H1 (cell line): ENCODE measurements around the gene CTSK. TPM values are rescaled to one million over a fixed set of nuclear protein-coding genes. Genes with fewer than 3 reads are reported as not detected.

Experiments
- CTCF ChIA-PET: fragments of 300-600 bp; sonication (Branson Sonifier 250); formaldehyde crosslinking; loops from one replicate; lab custom pipeline; 2021; ENCODE audit not compliant: partially characterized antibody; lab: Charles Lee
- POLR2A ChIA-PET: fragments of 300-600 bp; sonication (Branson Sonifier 250); formaldehyde crosslinking; loops from one replicate; lab custom pipeline; 2021; ENCODE audit warnings: inconsistent platforms; ENCODE audit not compliant: partially characterized antibody; lab: Charles Lee
- DNase-seq, 2 experiments: peaks; one replicate each; pipeline versions ENCODE4 v3.0.0 to v3.0.0-alpha.2; 2010 to 2022; ENCODE audit warnings: low spot score in 2 of 2, low read depth in 1 of 2, mixed read lengths in 1 of 2
- FAIRE-seq: peaks from 2 replicates; lab custom pipeline; 2011; peaks lifted over from hg19 to GRCh38; lab: Jason Lieb, UNC
- H2AFZ ChIP-seq: 2 replicates; pipeline ENCODE4 v1.8.1; 2012; ENCODE audit warnings: low read length, inconsistent platforms
- H2AK5ac ChIP-seq: 2 replicates; pipeline ENCODE4 v1.6.1; 2013; ENCODE audit warnings: low read depth, low read length
- H2BK120ac ChIP-seq: replicated peaks from 2 replicates; pipeline ENCODE3; 2013; ENCODE audit warnings: low read depth, low read length, inconsistent platforms
- H2BK12ac ChIP-seq: 2 replicates; pipeline ENCODE4 v1.6.1; 2013; ENCODE audit warnings: low read depth, low read length
- H2BK15ac ChIP-seq: 2 replicates; pipeline ENCODE4 v1.6.1; 2013; ENCODE audit warnings: low read length
- H2BK20ac ChIP-seq: 2 replicates; pipeline ENCODE4 v1.6.1; 2013; ENCODE audit warnings: low read length
- H2BK5ac ChIP-seq: 2 replicates; pipeline ENCODE4 v1.6.1; 2013; ENCODE audit warnings: low read depth, low read length
- H3K14ac ChIP-seq: 2 replicates; pipeline ENCODE4 v1.6.1; 2013; ENCODE audit warnings: inconsistent platforms; ENCODE audit not compliant: insufficient read length
- H3K18ac ChIP-seq: 2 replicates; pipeline ENCODE4 v1.6.1; 2013; ENCODE audit warnings: low read length; ENCODE audit errors: extremely low read depth
- H3K23ac ChIP-seq: 2 replicates; pipeline ENCODE4 v1.6.1; 2013; ENCODE audit warnings: inconsistent platforms; ENCODE audit not compliant: insufficient read length
- H3K23me2 ChIP-seq: 2 replicates; pipeline ENCODE4 v1.6.1; 2013; ENCODE audit warnings: low read depth, low read length
- H3K27ac ChIP-seq: 2 replicates; pipeline ENCODE4 v1.6.1; 2011; ENCODE audit warnings: low read depth, low read length, inconsistent platforms
- H3K27me3 ChIP-seq, 4 experiments: replicated peaks in 1 of 4; 1 replicate in 1 of 4; 2 replicates in 3 of 4; pipeline versions ENCODE4 v1.6.1 to v1.8.1; 2011 to 2013; ENCODE audit warnings: low read length in 3 of 4, mild to moderate bottlenecking in 3 of 4, inconsistent platforms in 2 of 4, mixed read lengths in 2 of 4, moderate library complexity in 1 of 4; ENCODE audit not compliant: control insufficient read depth in 3 of 4, insufficient read depth in 3 of 4; ENCODE audit errors: extremely low read depth in 1 of 4
- H3K36me3 ChIP-seq, 4 experiments: 2 replicates each; pipeline versions ENCODE4 v1.6.1 to v1.8.1; 2011 to 2013; ENCODE audit warnings: mild to moderate bottlenecking in 4 of 4, low read length in 3 of 4, moderate library complexity in 2 of 4, control low read depth in 1 of 4, inconsistent platforms in 1 of 4; ENCODE audit not compliant: insufficient read depth in 4 of 4, control insufficient read depth in 2 of 4
- H3K4ac ChIP-seq: replicated peaks from 2 replicates; pipeline ENCODE3; 2013; ENCODE audit warnings: low read length, low read depth, mixed read lengths, inconsistent platforms; ENCODE audit not compliant: insufficient read length
- H3K4me1 ChIP-seq, 4 experiments: replicated peaks in 1 of 4; 1 replicate in 1 of 4; 2 replicates in 3 of 4; pipeline versions ENCODE4 v1.6.1 to v1.8.1; 2011 to 2013; ENCODE audit warnings: low read length in 3 of 4, inconsistent platforms in 2 of 4, mixed read lengths in 1 of 4; ENCODE audit not compliant: insufficient read depth in 4 of 4, control insufficient read depth in 3 of 4
- H3K4me2 ChIP-seq, 2 experiments: 2 replicates each; pipeline versions ENCODE4 v1.6.1 to v1.8.1; 2011 to 2013; ENCODE audit warnings: low read depth in 2 of 2, low read length in 2 of 2, control low read depth in 1 of 2, inconsistent platforms in 1 of 2, mild to moderate bottlenecking in 1 of 2; ENCODE audit not compliant: insufficient read depth in 1 of 2
- H3K4me3 ChIP-seq, 4 experiments: fragments of 200-600, 300-600 bp in 1 of 4; sonication (generic), shearing (Covaris generic), sonication (Bioruptor Twin) in 1 of 4; 2 replicates each; pipeline versions ENCODE4 v1.5.1 to v1.8.1; 2011 to 2016; ENCODE audit warnings: low read length in 4 of 4, low read depth in 3 of 4, control low read depth in 2 of 4, inconsistent platforms in 2 of 4, mild to moderate bottlenecking in 2 of 4, mixed read lengths in 1 of 4, moderate library complexity in 1 of 4; ENCODE audit not compliant: insufficient read depth in 2 of 4; ENCODE audit errors: extremely low read depth in 1 of 4
- H3K56ac ChIP-seq: replicated peaks from 2 replicates; pipeline ENCODE3; 2013; ENCODE audit warnings: low read depth, mild to moderate bottlenecking, mixed read lengths, low read length, inconsistent platforms; ENCODE audit not compliant: insufficient read length
- H3K79me1 ChIP-seq: 2 replicates; pipeline ENCODE4 v1.6.1; 2013; ENCODE audit warnings: low read depth, low read length, control low read depth
- H3K79me2 ChIP-seq, 2 experiments: 2 replicates each; pipeline versions ENCODE4 v1.6.1 to v1.8.1; 2012 to 2013; ENCODE audit warnings: low read length in 2 of 2, mild to moderate bottlenecking in 2 of 2, inconsistent platforms in 1 of 2; ENCODE audit not compliant: insufficient read depth in 2 of 2, control insufficient read depth in 1 of 2
- H3K9ac ChIP-seq, 4 experiments: replicated peaks in 1 of 4; 1 replicate in 1 of 4; 2 replicates in 3 of 4; pipeline versions ENCODE4 v1.6.1 to v1.8.1; 2011 to 2013; ENCODE audit warnings: low read depth in 3 of 4, low read length in 3 of 4, control low read depth in 2 of 4, mild to moderate bottlenecking in 2 of 4, moderate library complexity in 2 of 4, inconsistent platforms in 1 of 4; ENCODE audit errors: extremely low read depth in 1 of 4
- H3K9me3 ChIP-seq, 2 experiments: 2 replicates each; pipeline versions ENCODE4 v1.6.1 to v1.8.1; 2012 to 2013; ENCODE audit warnings: mild to moderate bottlenecking in 2 of 2, moderate library complexity in 2 of 2, control low read depth in 1 of 2, inconsistent platforms in 1 of 2, low read depth in 1 of 2, low read length in 1 of 2, mixed read lengths in 1 of 2; ENCODE audit not compliant: insufficient read depth in 2 of 2
- H4K20me1 ChIP-seq, 2 experiments: replicated peaks in 1 of 2; 2 replicates each; pipeline versions ENCODE3 to v1.8.1; 2011 to 2013; ENCODE audit warnings: inconsistent platforms in 2 of 2, low read length in 2 of 2, mild to moderate bottlenecking in 1 of 2; ENCODE audit not compliant: insufficient read depth in 2 of 2, control insufficient read depth in 1 of 2
- H4K5ac ChIP-seq: 2 replicates; pipeline ENCODE4 v1.6.1; 2013; ENCODE audit warnings: low read length, low read depth, mixed read lengths, inconsistent platforms; ENCODE audit not compliant: insufficient read length
- H4K8ac ChIP-seq: 2 replicates; pipeline ENCODE4 v1.8.0; 2013; ENCODE audit warnings: mild to moderate bottlenecking, moderate library complexity, low read length, inconsistent platforms; ENCODE audit not compliant: insufficient read depth; ENCODE audit errors: extremely low read depth
- H4K91ac ChIP-seq: replicated peaks from 2 replicates; pipeline ENCODE3; 2013; ENCODE audit warnings: low read length, mixed read lengths, inconsistent platforms; ENCODE audit not compliant: insufficient read length
- KDM5A ChIP-seq: fragments of 200-600 bp; IDR thresholded peaks from 2 replicates; pipeline ENCODE4 v1.7.1; 2012; ENCODE audit warnings: mild to moderate bottlenecking, low read length, inconsistent platforms, mixed read lengths
- SAP30 ChIP-seq: fragments of 300-600 bp; sonication (generic); IDR thresholded peaks from 2 replicates; pipeline ENCODE4 v1.7.1; 2012; ENCODE audit warnings: low read length, moderate library complexity, mild to moderate bottlenecking, inconsistent platforms; ENCODE audit not compliant: insufficient read depth, insufficient replicate concordance
- SUZ12 ChIP-seq: fragments of 200-600 bp; sonication (generic); IDR thresholded peaks from 2 replicates; pipeline ENCODE4 v1.6.1; 2012; ENCODE audit warnings: mild to moderate bottlenecking, inconsistent platforms, low read length, moderate library complexity, mixed read lengths
- TCF12 ChIP-seq: IDR thresholded peaks from 2 replicates; pipeline ENCODE4 v1.6.1; 2011; ENCODE audit warnings: low read depth, mild to moderate bottlenecking, low read length
- YY1 ChIP-seq: IDR thresholded peaks from 2 replicates; pipeline ENCODE4 v1.6.1; 2011; ENCODE audit warnings: low read depth, mild to moderate bottlenecking, low read length
- WGBS, 2 experiments: shearing (Covaris generic) in 1 of 2; methylation state at CpG; one replicate each; pipeline versions ENCODE4 v1.1.6 to v1.1.7; 2013 to 2015; ENCODE audit warnings: low lambda C conversion rate in 2 of 2, mixed read lengths in 2 of 2, inconsistent platforms in 1 of 2, low coverage in 1 of 2, missing lambda C conversion rate in 1 of 2; ENCODE audit not compliant: insufficient replicate concordance in 2 of 2, insufficient coverage in 1 of 2, insufficient read length in 1 of 2; ENCODE audit errors: extremely low coverage in 1 of 2, missing lambda C conversion rate in 1 of 2; 5-methylcytosine and 5-hydroxymethylcytosine counted together
- polyA plus RNA-seq, 7 experiments: library from polyadenylated mRNA; depleted of rRNA in 3 of 7; stranded (reverse) in 5 of 7; unstranded in 2 of 7; fragments of >200 nt in 5 of 7; fragments of 200-250 nt in 2 of 7; gene quantifications; 1 replicate in 5 of 7; 2 replicates in 1 of 7; 4 replicates in 1 of 7; pipeline versions ENCODE4 v1.2.1 to v1.2.3, GENCODE V29; 2011 to 2013; ENCODE audit warnings: missing spikeins in 2 of 7, mixed read lengths in 2 of 7
- total RNA-seq: library from RNA; stranded (reverse); fragmentation: NEBNext Ultra II Directional; extraction: Animal tissue kit (Norgen Biotek cat#: 25700); gene quantifications from 2 replicates; pipeline ENCODE4 v1.2.1, GENCODE V29; 2021
- TF ChIP-seq, protein P1 (sequence below): IDR thresholded peaks from 2 replicates; pipeline ENCODE4 v1.6.1; 2011; ENCODE audit warnings: low read length, improper control_type of control experiment

CTSK gene
- total and polyA plus RNA-seq, 2 of the 8 experiments (the other 6 are each of a cell fraction or from before 2014, with no cell fraction given) = 2.7 to 4.2 TPM

DNA sequence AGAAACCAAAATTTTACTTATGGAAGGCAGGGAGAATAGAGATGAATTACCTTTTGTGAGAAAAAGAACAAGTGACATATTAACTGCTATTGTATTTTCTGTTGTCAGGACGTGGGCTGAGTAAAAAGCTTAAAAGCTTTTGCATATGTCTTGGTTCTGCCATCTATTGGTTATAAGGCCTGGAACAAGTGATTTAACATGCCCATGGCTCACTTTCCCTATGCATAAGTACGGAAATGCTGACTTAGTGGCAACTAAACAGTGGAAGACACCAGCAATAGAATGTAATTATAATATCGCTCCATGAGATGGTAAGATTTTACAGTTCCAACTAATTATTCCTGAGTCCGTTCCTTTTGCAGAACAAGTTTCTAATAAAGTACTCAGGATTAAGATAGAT lies 35.7 kb downstream of the CTSK start:
- Histone ChIP-seq H3K23ac (no peak overlapping the region), H4K20me1 (no peaks in the 10 kb centered on the region), H3K27ac (no peak overlapping the region), H3K4ac (no peak overlapping the region), H3K18ac (no peak overlapping the region), H2AFZ (no peak overlapping the region), H3K14ac (no peak overlapping the region), H4K91ac (no peak overlapping the region), H3K4me1 (no peaks in the 10 kb centered on the region), H2BK20ac (no peak overlapping the region), H2BK5ac (no peak overlapping the region), H4K5ac (no peak overlapping the region), H3K56ac (no peak overlapping the region), H2BK15ac (no peak overlapping the region), H3K79me1 (no peaks in the 10 kb centered on the region), H3K27me3 (no peaks in the 10 kb centered on the region), H3K79me2 (no peaks in the 10 kb centered on the region), H3K23me2 (no peaks in the 10 kb centered on the region), H3K4me2 (no peak overlapping the region), H2BK12ac (no peak overlapping the region), H3K9me3 (no peaks in the 10 kb centered on the region), H2AK5ac (no peak overlapping the region), H3K36me3 (no peaks in the 10 kb centered on the region), H3K9ac (no peak overlapping the region), H3K4me3 (no peak overlapping the region), H4K8ac (no peak overlapping the region), H2BK120ac (no peak overlapping the region)
- TF ChIP-seq KDM5A = no peak
- no peak for TF ChIP-seq TCF12
- TF ChIP-seq YY1 = no peak
- TF ChIP-seq SUZ12 = no peak
- TF ChIP-seq, protein P1, sequence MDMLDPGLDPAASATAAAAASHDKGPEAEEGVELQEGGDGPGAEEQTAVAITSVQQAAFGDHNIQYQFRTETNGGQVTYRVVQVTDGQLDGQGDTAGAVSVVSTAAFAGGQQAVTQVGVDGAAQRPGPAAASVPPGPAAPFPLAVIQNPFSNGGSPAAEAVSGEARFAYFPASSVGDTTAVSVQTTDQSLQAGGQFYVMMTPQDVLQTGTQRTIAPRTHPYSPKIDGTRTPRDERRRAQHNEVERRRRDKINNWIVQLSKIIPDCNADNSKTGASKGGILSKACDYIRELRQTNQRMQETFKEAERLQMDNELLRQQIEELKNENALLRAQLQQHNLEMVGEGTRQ = no peak
- no peak for TF ChIP-seq SAP30
- no peak for FAIRE-seq
- ChIA-PET POLR2A (no interaction called here), CTCF (no interaction called here)
- WGBS, 2 experiments = 93% methylated on average over 4 of the region's 4 CpGs; no CpG with 5 or more reads in 1 of the 2 experiments
- DNase-seq = no peak
